PC-9 (cell line): ENCODE results near the gene HYAL1.

Experiments
- EZH2 ChIP-seq: fragments of 200-600 bp; sonication (generic); IDR thresholded peaks from 2 replicates; pipeline ENCODE4 v1.8.0; 2017; ENCODE audit warnings: antibody characterized with exemption, low read depth
- TF ChIP-seq, protein P1 (sequence below): fragments of 200-600 bp; sonication (generic); conservative IDR thresholded peaks from 2 replicates; pipeline ENCODE4 v1.6.1; 2017; ENCODE audit warnings: mixed run types, antibody characterized with exemption, mild to moderate bottlenecking, moderate library complexity

DNA sequence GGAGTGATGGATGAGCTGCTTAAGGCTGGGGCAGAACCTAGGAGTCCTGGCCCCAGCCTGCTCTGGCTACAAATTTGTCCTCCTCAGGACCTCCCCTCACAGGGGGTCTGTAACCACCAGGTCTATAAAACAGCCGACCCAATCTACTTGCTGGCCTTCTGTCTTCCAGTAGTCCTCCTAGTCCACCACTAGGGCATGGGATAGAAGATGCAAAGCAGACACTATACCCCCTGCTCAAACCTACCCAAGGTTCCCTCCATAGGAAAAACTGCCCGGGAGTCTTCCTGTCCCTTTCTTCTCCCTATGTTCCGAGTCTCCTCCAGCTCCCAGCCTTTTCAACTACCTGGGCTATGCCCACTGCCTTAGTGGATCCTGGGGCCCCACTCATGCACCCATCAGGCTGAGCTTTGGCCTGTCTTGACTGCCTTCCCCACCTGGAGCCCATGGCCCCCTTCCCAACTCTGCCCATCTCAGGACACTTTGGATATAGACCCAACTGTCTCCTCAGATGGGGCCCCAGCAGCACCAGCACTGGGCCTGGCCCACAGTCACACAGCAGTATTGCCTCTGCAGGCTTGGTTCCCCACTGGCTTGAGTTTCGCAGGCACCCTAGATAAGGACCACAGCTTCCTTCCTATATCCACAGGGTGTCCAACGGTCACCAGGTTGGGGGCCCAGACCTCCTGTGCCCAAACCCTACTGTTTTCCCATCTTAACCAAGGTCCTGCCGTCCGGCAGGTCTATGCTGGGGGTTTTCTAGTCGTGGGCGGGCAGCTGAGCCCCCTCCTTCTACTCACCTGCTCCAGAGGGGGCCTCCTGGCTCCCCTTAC, 5.3 kb downstream of the HYAL1 start:
- TF ChIP-seq EZH2, result no peak
- TF ChIP-seq, protein P1, sequence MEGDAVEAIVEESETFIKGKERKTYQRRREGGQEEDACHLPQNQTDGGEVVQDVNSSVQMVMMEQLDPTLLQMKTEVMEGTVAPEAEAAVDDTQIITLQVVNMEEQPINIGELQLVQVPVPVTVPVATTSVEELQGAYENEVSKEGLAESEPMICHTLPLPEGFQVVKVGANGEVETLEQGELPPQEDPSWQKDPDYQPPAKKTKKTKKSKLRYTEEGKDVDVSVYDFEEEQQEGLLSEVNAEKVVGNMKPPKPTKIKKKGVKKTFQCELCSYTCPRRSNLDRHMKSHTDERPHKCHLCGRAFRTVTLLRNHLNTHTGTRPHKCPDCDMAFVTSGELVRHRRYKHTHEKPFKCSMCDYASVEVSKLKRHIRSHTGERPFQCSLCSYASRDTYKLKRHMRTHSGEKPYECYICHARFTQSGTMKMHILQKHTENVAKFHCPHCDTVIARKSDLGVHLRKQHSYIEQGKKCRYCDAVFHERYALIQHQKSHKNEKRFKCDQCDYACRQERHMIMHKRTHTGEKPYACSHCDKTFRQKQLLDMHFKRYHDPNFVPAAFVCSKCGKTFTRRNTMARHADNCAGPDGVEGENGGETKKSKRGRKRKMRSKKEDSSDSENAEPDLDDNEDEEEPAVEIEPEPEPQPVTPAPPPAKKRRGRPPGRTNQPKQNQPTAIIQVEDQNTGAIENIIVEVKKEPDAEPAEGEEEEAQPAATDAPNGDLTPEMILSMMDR, result no peak
